HEK293 (cell line): ENCODE measurements around the gene PNISR.

Experiments used
- GLIS1 ChIP-seq: fragments of 450-650 bp; formaldehyde crosslinking; IDR thresholded peaks from 2 replicates; pipeline ENCODE4 v1.5.1; 2016; ENCODE audit warnings: missing biosample characterization, missing genetic modification characterization
- HIC1 ChIP-seq: fragments of 450-650 bp; formaldehyde crosslinking; IDR thresholded peaks from 2 replicates; pipeline ENCODE4 v1.5.1; 2016; ENCODE audit warnings: missing biosample characterization, missing genetic modification characterization
- HOXC10 ChIP-seq: sonication (generic); formaldehyde crosslinking; IDR thresholded peaks from 2 replicates; pipeline ENCODE4 v1.8.1; 2023; ENCODE audit warnings: mild to moderate bottlenecking, missing genetic modification reagents
- KLF10 ChIP-seq: fragments of 450-650 bp; IDR thresholded peaks from 2 replicates; pipeline ENCODE4 v1.5.1; 2018; ENCODE audit warnings: missing biosample characterization, mild to moderate bottlenecking, missing genetic modification characterization
- OVOL3 ChIP-seq: fragments of 450-650 bp; formaldehyde crosslinking; IDR thresholded peaks from 2 replicates; pipeline ENCODE4 v1.5.1; 2016; ENCODE audit warnings: missing biosample characterization, missing genetic modification characterization
- PRDM6 ChIP-seq: fragments of 450-650 bp; formaldehyde crosslinking; IDR thresholded peaks from 2 replicates; pipeline ENCODE4 v1.5.1; 2017; ENCODE audit warnings: missing biosample characterization, missing genetic modification characterization
- ZBTB20 ChIP-seq: fragments of 450-650 bp; formaldehyde crosslinking; IDR thresholded peaks from 2 replicates; pipeline ENCODE4 v1.5.1; 2016; ENCODE audit warnings: missing biosample characterization, missing genetic modification characterization
- ZBTB8A ChIP-seq: fragments of 450-650 bp; formaldehyde crosslinking; IDR thresholded peaks from 2 replicates; pipeline ENCODE4 v1.5.1; 2016; ENCODE audit warnings: missing biosample characterization, missing genetic modification characterization
- ZNF146 ChIP-seq: fragments of 450-650 bp; formaldehyde crosslinking; IDR thresholded peaks from 2 replicates; pipeline ENCODE4 v1.5.1; 2016; ENCODE audit warnings: missing biosample characterization, missing genetic modification characterization
- ZNF175 ChIP-seq: fragments of 450-650 bp; formaldehyde crosslinking; IDR thresholded peaks from 2 replicates; pipeline ENCODE4 v1.5.1; 2016; ENCODE audit warnings: missing biosample characterization, missing genetic modification characterization
- ZNF184 ChIP-seq: fragments of 450-650 bp; IDR thresholded peaks from 2 replicates; pipeline ENCODE4 v1.5.1; 2018; ENCODE audit warnings: missing biosample characterization, mild to moderate bottlenecking, missing genetic modification characterization
- ZNF19 ChIP-seq: fragments of 450-650 bp; formaldehyde crosslinking; IDR thresholded peaks from 2 replicates; pipeline ENCODE4; 2016; ENCODE audit warnings: missing biosample characterization, missing genetic modification characterization, low read depth
- ZNF2 ChIP-seq: fragments of 450-650 bp; formaldehyde crosslinking; IDR thresholded peaks from 2 replicates; pipeline ENCODE4 v1.5.1; 2016; ENCODE audit warnings: missing biosample characterization, missing genetic modification characterization
- ZNF280D ChIP-seq: fragments of 450-650 bp; formaldehyde crosslinking; IDR thresholded peaks from 2 replicates; pipeline ENCODE4 v1.5.1; 2016; ENCODE audit warnings: missing biosample characterization, missing genetic modification characterization
- ZNF292 ChIP-seq: fragments of 450-650 bp; formaldehyde crosslinking; IDR thresholded peaks from 2 replicates; pipeline ENCODE4 v1.5.1; 2016; ENCODE audit warnings: low read depth, missing biosample characterization, missing genetic modification characterization, borderline replicate concordance
- ZNF302 ChIP-seq: fragments of 450-650 bp; formaldehyde crosslinking; IDR thresholded peaks from 2 replicates; pipeline ENCODE4 v1.5.1; 2016; ENCODE audit warnings: missing biosample characterization, missing genetic modification characterization, low read depth
- ZNF311 ChIP-seq: fragments of 450-650 bp; formaldehyde crosslinking; IDR thresholded peaks from 2 replicates; pipeline ENCODE4 v1.5.1; 2017; ENCODE audit warnings: missing biosample characterization, missing genetic modification characterization, borderline replicate concordance
- ZNF354C ChIP-seq: fragments of 450-650 bp; formaldehyde crosslinking; IDR thresholded peaks from 2 replicates; pipeline ENCODE4 v1.5.1; 2016; ENCODE audit warnings: missing biosample characterization, missing genetic modification characterization, low read depth, borderline replicate concordance
- ZNF366 ChIP-seq: fragments of 450-650 bp; formaldehyde crosslinking; conservative IDR thresholded peaks from 2 replicates; pipeline ENCODE4 v1.5.1; 2016; ENCODE audit warnings: missing biosample characterization, missing genetic modification characterization
- ZNF433 ChIP-seq: fragments of 450-650 bp; formaldehyde crosslinking; IDR thresholded peaks from 2 replicates; pipeline ENCODE4 v1.5.1; 2016; ENCODE audit warnings: missing biosample characterization, missing genetic modification characterization, low read depth
- ZNF449 ChIP-seq: fragments of 450-650 bp; formaldehyde crosslinking; IDR thresholded peaks from 2 replicates; pipeline ENCODE4 v1.5.1; 2017; ENCODE audit warnings: missing biosample characterization, mild to moderate bottlenecking, missing genetic modification characterization, moderate library complexity
- ZNF677 ChIP-seq: fragments of 450-650 bp; IDR thresholded peaks from 2 replicates; pipeline ENCODE4 v1.5.0; 2018; ENCODE audit warnings: missing biosample characterization, mild to moderate bottlenecking, missing genetic modification characterization, moderate library complexity
- ZNF843 ChIP-seq: fragments of 450-650 bp; formaldehyde crosslinking; IDR thresholded peaks from 2 replicates; pipeline ENCODE4 v1.5.1; 2016; ENCODE audit warnings: missing biosample characterization, missing genetic modification characterization
- ZSCAN16 ChIP-seq: fragments of 450-650 bp; formaldehyde crosslinking; IDR thresholded peaks from 2 replicates; pipeline ENCODE4 v1.5.1; 2016; ENCODE audit warnings: missing biosample characterization, missing genetic modification characterization
- TF ChIP-seq, protein P1 (sequence below): fragments of 450-650 bp; formaldehyde crosslinking; IDR thresholded peaks from 2 replicates; pipeline ENCODE4 v1.5.1; 2016; ENCODE audit warnings: missing biosample characterization, missing genetic modification characterization
- TF ChIP-seq, protein P2 (sequence below): fragments of 450-650 bp; formaldehyde crosslinking; IDR thresholded peaks from 2 replicates; pipeline ENCODE4 v1.5.1; 2016; ENCODE audit warnings: missing biosample characterization, missing genetic modification characterization
- TF ChIP-seq, protein P3 (sequence below): fragments of 450-650 bp; formaldehyde crosslinking; IDR thresholded peaks from 2 replicates; pipeline ENCODE4 v1.5.1; 2016; ENCODE audit warnings: missing biosample characterization, missing genetic modification characterization

The PNISR gene

GRCh38 chr6:99424761-99425646 is at the start of gene PNISR (continued):
- TF ChIP-seq ZBTB20 (tag by site-specific recombination) (no peak), ZNF184 (tag by site-specific recombination) (no peak), ZSCAN16 (tag by site-specific recombination) (no peak), ZNF354C (tag by site-specific recombination) (no peak), KLF10 (tag by site-specific recombination) (no peak), ZNF449 (tag by site-specific recombination) (peak; percentile 65; the same call in 1 of the 2 replicates), ZNF146 (tag by site-specific recombination) (no peak), ZNF175 (no peak), HOXC10 (CRISPR knock-in tag) (no peak), ZNF366 (tag by site-specific recombination) (peak; percentile 29; the same call in 1 of the 2 replicates), ZNF302 (tag by site-specific recombination) (no peak), ZNF843 (0 out of 2 replicates have a peak, but pooled peaks have one; percentile 22), ZNF280D (no peak), GLIS1 (tag by site-specific recombination) (no peak), ZNF433 (tag by site-specific recombination) (no peak), ZNF677 (no peak), ZNF19 (tag by site-specific recombination) (no peak), ZNF2 (tag by site-specific recombination) (peak; percentile 73), ZNF292 (no peak), ZBTB8A (tag by site-specific recombination) (no peak), OVOL3 (0 out of 2 replicates have a peak, but pooled peaks have one; percentile 13), PRDM6 (no peak), HIC1 (tag by site-specific recombination) (no peak), ZNF311 (no peak)
- TF ChIP-seq, protein P1, sequence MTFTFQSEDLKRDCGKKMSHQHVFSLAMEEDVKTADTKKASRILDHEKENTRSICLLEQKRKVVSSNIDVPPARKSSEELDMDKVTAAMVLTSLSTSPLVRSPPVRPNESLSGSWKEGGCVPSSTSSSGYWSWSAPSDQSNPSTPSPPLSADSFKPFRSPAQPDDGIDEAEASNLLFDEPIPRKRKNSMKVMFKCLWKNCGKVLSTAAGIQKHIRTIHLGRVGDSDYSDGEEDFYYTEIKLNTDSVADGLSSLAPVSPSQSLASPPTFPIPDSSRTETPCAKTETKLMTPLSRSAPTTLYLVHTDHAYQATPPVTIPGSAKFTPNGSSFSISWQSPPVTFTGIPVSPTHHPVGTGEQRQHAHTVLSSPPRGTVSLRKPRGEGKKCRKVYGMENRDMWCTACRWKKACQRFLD, result no peak
- TF ChIP-seq, protein P2, sequence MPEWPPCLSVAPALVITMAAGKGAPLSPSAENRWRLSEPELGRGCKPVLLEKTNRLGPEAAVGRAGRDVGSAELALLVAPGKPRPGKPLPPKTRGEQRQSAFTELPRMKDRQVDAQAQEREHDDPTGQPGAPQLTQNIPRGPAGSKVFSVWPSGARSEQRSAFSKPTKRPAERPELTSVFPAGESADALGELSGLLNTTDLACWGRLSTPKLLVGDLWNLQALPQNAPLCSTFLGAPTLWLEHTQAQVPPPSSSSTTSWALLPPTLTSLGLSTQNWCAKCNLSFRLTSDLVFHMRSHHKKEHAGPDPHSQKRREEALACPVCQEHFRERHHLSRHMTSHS (tag by site-specific recombination), result no peak
- TF ChIP-seq, protein P3, sequence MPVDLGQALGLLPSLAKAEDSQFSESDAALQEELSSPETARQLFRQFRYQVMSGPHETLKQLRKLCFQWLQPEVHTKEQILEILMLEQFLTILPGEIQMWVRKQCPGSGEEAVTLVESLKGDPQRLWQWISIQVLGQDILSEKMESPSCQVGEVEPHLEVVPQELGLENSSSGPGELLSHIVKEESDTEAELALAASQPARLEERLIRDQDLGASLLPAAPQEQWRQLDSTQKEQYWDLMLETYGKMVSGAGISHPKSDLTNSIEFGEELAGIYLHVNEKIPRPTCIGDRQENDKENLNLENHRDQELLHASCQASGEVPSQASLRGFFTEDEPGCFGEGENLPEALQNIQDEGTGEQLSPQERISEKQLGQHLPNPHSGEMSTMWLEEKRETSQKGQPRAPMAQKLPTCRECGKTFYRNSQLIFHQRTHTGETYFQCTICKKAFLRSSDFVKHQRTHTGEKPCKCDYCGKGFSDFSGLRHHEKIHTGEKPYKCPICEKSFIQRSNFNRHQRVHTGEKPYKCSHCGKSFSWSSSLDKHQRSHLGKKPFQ (tag by site-specific recombination), result no peak
